ENCODE data around the gene ACSM6.
"Not testable (repeated sequence)": the region's sequence is repeated elsewhere in the genome, so short reads cannot be mapped to it uniquely, and the experiment has no call there.

The ACSM6 gene, protein sequence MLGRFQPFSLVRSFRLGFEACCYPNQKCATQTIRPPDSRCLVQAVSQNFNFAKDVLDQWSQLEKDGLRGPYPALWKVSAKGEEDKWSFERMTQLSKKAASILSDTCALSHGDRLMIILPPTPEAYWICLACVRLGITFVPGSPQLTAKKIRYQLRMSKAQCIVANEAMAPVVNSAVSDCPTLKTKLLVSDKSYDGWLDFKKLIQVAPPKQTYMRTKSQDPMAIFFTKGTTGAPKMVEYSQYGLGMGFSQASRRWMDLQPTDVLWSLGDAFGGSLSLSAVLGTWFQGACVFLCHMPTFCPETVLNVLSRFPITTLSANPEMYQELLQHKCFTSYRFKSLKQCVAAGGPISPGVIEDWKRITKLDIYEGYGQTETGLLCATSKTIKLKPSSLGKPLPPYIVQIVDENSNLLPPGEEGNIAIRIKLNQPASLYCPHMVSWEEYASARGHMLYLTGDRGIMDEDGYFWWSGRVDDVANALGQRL

DNA sequence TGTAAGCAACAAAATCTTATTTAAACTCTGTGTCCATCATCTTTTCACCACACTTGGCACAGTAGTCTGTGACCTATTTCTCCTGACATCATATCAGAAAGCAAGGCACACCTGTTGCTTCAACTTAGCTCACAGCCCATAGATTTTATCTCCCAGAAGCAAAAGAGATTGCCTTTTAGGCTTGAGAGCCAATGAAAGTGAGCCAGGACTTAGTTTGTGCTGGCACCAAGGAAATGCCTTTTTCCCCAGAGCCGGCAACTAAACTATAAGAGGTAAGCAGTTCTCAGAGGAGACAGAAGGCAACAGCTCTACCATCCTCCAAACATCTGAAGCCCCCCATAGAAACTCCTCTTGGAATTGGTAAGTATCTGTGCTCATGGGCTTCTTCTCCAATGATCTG, at the start of gene ACSM6:
TSS of gene ACSM6 (plus strand) at position 295 of the 400 bp plus-strand sequence. CDS start 248 bp downstream, outside the sequence.
- DNase-seq, result no peak

DNA sequence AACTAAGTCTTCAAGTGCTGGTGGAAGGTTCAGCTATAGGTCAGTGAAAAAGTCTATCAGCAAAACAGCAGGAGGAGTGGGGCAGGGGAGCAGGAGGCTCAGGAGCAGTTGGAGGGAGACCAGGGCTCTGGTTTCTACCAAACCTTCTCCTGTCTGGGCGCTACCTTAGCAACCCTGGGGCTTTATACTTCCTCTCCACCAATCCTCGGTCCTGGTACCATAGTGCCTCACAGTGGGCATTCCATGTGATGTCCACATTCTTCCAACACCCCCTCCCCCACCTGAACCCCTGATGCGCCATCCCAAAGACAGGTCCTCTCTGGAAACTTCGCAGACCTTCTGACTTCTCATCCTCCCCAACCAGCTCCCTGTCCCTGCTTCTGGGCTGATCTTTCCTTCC, 25.3 kb upstream of the ACSM6 start:
- DNase-seq, result no peak

DNA sequence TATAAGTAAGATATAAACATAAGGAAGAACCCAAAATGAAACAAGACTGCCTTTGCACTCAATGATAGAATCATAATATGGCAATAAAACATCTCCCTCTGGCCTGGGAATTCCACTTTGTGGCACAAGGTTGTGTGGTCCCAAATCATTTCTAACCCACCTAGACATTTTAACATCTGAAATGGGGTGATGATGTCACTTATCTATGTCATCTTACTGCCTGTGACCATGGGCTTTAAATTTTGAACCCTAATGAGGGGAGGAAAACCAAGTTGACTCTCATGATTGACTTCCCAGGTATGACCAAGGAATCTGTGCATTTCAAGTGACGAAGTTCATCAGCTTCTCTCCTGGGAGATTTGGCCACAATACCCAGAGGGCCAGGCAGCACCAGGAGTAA, 24.5 kb upstream of the ACSM6 start:
- DNase-seq, result no peak

GRCh38 chr10:95170790-95171189, 23.2 kb upstream of the ACSM6 start:
- DNase-seq, result no peak

DNA sequence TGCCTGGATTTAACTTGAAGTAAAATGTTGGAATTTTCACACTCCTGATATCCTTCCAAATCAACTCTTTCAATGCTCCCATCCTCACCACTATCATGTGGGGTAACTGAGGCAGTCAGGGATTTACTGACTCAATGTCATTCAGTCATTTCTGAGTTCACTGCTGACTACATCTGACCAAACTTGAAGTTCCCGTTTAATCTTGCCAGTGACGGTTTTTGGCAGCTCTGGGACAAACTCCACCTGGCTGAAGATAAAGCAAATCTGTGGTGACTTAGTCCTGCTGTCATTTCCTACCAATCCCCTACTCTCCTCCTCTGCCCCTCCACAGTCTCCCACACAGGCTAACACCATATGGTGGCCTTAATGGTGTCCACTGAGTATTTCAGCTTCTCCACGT, 22.7 kb upstream of the ACSM6 start:
- DNase-seq, result no peak

DNA sequence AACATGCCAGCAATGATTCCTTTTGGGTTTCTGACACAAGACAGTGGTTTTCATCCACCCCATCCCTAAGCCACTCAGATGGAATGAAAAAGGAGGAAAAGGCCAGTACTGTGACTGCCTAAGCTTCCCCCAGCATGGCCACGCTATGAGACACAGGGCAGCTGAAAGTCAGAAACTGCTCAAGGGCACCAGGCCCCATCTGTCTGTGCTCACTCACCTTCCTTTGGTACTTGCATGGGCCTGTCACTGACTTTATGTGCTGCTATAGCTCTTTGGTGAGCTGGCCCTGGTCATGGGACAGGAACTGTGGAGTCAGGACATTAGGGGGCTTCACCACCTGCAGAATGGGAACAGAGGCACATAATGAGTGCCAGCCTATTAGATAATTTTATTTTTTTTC, 21.2 kb upstream of the ACSM6 start:
- DNase-seq, result no peak

- no peak for DNase-seq
These were observed 17.9 kb upstream of the ACSM6 start for GRCh38 chr10:95176101-95176500.

DNA sequence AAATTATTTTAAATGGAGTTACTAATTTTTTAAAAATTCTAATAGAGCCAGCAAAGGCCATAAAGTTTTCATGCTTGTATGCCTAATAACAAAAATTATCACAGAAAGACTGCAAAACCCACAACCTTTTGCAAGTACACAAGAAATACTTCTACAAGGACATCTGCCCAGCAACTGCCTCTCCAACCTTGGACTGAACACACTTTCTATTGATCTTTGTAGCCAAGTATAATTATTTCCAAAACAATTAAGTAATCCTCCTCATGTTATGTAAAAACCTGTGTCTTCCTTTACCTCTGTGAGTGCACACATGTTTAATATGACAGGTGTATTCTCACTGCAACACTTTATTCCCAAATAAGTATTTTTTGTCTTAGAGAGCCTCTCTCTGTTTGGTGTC, 16.6 kb upstream of the ACSM6 start:
- no peak for DNase-seq

DNA sequence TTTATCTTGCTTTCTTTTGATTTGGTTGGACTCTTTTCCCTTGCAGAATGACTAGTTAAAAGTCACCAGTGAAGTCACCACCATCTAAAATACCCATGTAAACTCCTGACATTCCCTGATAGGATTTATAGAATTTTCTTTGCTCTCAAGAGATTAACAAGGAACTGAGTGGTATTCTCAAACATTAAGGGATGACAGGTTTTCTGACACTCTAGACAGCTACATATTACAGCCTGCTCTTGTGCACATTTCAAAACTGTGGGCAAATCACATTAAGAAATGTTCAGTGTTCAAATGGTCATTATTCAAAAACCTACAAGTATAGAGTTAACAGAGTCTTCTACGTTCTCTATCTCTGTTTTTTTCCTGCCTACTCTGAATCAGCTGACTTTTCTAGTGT, 15.8 kb upstream of the ACSM6 start:
- DNase-seq, result no peak

GRCh38 chr10:95178797-95179196, 15.2 kb upstream of the ACSM6 start:
- no peak for DNase-seq

DNA sequence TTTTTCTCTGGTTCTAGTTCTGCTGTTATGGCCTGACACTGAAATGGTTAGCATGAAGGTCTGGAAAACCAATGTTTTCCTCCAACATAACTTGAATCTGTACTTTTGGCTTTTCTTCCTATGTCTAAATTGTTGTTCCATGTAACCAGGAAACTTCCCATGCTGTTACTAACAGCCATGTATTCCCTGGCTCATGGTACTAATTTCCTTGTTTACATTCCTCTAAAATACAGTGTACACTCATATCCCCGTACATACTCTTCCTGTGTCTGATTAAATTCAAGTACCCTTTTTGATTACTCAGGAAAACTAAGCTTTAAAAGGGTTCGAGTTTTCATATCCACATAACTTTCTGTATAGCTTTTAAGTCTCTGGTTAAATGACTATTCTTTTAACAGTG, 12.3 kb upstream of the ACSM6 start:
- DNase-seq, result peak; percentile 3

GRCh38 chr10:95183271-95184230, 10.5 kb upstream of the ACSM6 start:
- peak; percentile 31 for DNase-seq

- DNase-seq, result no peak
These were observed 6.4 kb upstream of the ACSM6 start for GRCh38 chr10:95187617-95188016.

GRCh38 chr10:95188593-95188992, 5.4 kb upstream of the ACSM6 start:
- no peak for DNase-seq

- DNase-seq, result no peak
These were observed 2.0 kb downstream of the ACSM6 start for GRCh38 chr10:95196046-95196445.

DNA sequence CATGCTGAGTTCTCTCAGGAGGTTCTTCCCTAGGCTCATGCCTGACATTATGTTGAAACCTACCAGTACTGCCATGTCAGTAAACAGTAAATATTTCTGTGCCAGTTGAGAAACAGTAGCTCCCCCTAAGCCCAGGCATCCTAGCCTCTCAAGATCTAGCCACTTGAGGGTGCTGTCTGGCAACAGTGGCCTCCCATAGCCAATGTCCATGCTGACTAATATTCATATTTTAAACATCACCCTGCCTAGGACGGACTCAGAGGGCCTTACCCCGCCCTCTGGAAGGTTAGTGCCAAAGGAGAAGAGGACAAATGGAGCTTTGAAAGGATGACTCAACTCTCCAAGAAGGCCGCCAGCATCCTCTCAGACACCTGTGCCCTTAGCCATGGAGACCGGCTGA, 7.7 kb downstream of the ACSM6 start:
- no peak for DNase-seq

DNA sequence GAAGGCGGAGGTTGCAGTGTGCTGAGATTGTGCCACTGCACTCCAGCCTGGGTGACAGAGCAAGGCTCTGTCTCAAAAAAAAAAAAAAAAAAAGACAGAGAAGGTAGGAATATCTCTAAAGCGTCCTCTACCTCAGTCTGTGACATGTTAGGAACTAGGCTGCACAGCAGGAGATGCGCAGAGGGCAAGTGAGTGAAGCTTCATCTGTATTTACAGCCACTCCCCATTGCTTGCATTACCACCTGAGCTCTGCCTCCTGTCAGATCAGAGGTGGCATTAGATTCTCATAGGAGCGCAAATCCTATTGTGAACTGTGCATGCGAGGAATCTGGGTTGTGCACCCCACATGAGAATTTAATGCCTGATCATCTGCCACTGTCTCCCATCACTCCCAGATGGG, 8.8 kb downstream of the ACSM6 start:
- not testable (repeated sequence) for DNase-seq

- DNase-seq, result no peak
These were observed 14.8 kb downstream of the ACSM6 start for GRCh38 chr10:95208702-95209391.

- DNase-seq, result no peak
These were observed 15.6 kb downstream of the ACSM6 start for GRCh38 chr10:95209509-95210127.

GRCh38 chr10:95211606-95212279, 17.7 kb downstream of the ACSM6 start:
- no peak for DNase-seq

- no peak for DNase-seq
These were observed 20.3 kb downstream of the ACSM6 start for GRCh38 chr10:95214369-95214768.

DNA sequence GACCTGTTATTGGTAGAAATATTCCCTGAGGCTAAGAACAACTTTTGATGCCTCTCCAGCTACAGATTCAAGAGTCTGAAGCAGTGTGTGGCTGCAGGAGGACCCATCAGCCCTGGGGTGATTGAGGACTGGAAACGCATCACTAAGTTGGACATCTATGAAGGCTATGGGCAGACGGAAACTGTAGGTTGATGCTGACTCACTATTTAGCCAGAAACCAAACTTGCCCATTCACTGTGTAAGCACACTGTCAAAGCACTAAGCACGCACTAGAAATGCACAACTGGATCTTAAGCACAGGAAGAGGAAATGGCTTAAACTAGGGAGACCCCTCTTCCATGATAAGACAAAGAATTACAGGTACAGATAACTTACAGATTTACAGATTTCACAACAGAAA, 20.8 kb downstream of the ACSM6 start:
- no peak for DNase-seq

Measured in NCI-H748 treated with DMSO at 0.1 percent for 48 hours (cell line).